Measurements from ENCODE around the gene RAB1A. TPM values are rescaled to one million over a fixed set of nuclear protein-coding genes. Genes with fewer than 3 reads are reported as not detected.

RAB1A gene
- total RNA-seq, 1 donor from 2014 or later = 89.9 TPM

DNA sequence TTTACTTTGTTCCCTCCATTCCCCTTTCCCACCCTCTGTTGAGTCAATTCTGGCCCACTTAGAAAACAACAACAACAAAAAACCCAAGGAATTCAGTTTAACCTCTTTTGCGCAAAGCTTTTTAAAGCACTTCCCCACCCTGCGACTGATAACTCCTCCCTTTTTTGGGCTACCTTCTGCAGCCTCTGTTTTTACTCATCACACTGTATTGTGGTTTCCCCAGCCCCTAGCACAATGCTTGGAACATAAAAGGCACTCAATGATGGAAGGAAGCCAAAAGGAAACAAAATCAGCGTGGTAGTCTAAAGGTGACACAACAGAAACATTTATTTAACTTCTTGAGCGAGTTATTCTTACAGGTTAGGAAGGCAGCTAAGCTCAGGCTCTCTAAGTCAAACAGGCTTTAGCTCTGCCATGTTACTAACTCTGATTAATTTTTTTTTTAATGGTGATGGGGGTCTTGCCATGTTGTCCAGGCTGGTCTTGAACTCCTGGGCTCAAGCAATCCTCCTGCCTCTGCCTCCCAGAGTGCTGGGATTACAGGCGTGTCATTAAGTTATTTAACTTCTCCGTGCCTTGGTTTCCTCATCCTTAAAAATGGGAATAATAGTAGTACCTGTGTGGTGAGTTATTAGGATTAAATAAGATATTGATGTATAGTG is 72.4 kb downstream of the RAB1A start:
- TF ChIP-seq, protein P1, sequence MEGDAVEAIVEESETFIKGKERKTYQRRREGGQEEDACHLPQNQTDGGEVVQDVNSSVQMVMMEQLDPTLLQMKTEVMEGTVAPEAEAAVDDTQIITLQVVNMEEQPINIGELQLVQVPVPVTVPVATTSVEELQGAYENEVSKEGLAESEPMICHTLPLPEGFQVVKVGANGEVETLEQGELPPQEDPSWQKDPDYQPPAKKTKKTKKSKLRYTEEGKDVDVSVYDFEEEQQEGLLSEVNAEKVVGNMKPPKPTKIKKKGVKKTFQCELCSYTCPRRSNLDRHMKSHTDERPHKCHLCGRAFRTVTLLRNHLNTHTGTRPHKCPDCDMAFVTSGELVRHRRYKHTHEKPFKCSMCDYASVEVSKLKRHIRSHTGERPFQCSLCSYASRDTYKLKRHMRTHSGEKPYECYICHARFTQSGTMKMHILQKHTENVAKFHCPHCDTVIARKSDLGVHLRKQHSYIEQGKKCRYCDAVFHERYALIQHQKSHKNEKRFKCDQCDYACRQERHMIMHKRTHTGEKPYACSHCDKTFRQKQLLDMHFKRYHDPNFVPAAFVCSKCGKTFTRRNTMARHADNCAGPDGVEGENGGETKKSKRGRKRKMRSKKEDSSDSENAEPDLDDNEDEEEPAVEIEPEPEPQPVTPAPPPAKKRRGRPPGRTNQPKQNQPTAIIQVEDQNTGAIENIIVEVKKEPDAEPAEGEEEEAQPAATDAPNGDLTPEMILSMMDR (IDR thresholded peaks at IDR 0.05; ENCODE audit: insufficient read depth, low read length, poor library complexity, severe bottlenecking) = no peak

GRCh38 chr2:65057054-65057375 is 72.9 kb downstream of the RAB1A start:
- Histone ChIP-seq H3K4me3 (ENCODE audit: low read depth, low read length) (peak overlapping the region; percentile 51), H3K27me3 (ENCODE audit: control insufficient read depth, insufficient read depth, low read length) (no peaks in the 10 kb centered on the region), H3K36me3 (ENCODE audit: control insufficient read depth, insufficient read depth, low read length) (no peaks in the 10 kb centered on the region)
- TF ChIP-seq, protein P1 (IDR thresholded peaks at IDR 0.05; ENCODE audit: insufficient read depth, low read length, poor library complexity, severe bottlenecking) = no peak
- no peak for DNase-seq (ENCODE audit: low read depth)

More for the DNA sequence above, 72.4 kb downstream of the RAB1A start:
- no peak for DNase-seq (ENCODE audit: low read depth)
- Histone ChIP-seq H3K27me3 (ENCODE audit: control insufficient read depth, insufficient read depth, low read length) (no peaks in the 10 kb centered on the region), H3K4me3 (ENCODE audit: low read depth, low read length) (peak overlapping the region; percentile 51), H3K36me3 (ENCODE audit: control insufficient read depth, insufficient read depth, low read length) (no peaks in the 10 kb centered on the region)

GRCh38 chr2:65056215-65057053 is 73.5 kb downstream of the RAB1A start, which contains the start of gene CEP68:
TSS of gene CEP68 (plus strand) at chr2:65056416. CDS start at chr2:65069445, 13,029 bp downstream.
- Histone ChIP-seq H3K36me3 (ENCODE audit: control insufficient read depth, insufficient read depth, low read length) (no peaks in the 10 kb centered on the region), H3K27me3 (ENCODE audit: control insufficient read depth, insufficient read depth, low read length) (no peaks in the 10 kb centered on the region), H3K4me3 (ENCODE audit: low read depth, low read length) (peak within 1 kb of the TSS; percentile 51)
- peak; percentile 90 for DNase-seq (ENCODE audit: low read depth)
- TF ChIP-seq, protein P1 (IDR thresholded peaks at IDR 0.05; ENCODE audit: insufficient read depth, low read length, poor library complexity, severe bottlenecking) = no peak

DNA sequence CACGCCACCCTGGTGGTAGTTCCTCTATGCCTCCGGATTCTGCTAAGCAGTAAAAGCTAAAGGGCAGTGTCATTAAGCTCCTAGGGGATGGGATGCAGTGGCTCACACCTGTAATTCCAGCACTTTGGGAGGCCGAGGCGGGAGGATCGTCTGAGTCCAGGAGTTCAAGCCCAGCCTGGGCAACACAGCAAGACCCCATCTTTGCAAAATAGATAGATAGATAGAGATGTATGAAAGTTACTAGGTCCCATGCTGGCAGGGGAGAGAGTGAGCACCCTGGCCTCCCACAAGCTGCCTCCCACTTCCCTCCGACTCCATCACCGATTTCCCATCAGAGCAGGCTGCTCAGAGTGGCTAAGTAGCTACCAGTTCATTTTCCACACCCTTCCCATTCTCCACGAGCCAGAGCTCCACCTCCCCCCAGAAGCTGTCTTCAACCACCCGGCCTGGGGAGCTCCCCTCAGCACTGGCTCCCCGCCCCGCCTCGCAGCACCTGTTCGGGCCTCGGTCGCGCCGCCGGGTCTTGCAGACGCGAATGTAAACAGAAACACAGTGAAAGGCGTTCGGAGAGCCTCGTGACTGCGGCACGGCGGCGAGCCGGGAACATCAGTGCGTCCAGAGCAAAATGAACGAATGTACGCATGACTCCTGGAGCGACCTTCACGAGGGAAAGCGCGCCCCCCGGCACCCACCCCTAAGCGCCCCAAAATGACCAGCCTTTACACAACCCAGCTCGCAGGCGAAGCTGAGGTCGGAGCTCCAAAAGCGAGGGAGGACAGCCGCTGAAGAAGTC is 74.3 kb downstream of the RAB1A start:
- Histone ChIP-seq H3K27me3 (ENCODE audit: control insufficient read depth, insufficient read depth, low read length) (no peaks in the 10 kb centered on the region), H3K36me3 (ENCODE audit: control insufficient read depth, insufficient read depth, low read length) (no peaks in the 10 kb centered on the region), H3K4me3 (ENCODE audit: low read depth, low read length) (peak overlapping the region; percentile 51)
- TF ChIP-seq, protein P1 (IDR thresholded peaks at IDR 0.05; ENCODE audit: insufficient read depth, low read length, poor library complexity, severe bottlenecking) = no peak
- no peak for DNase-seq (ENCODE audit: low read depth)

- TF ChIP-seq, protein P1 (IDR thresholded peaks at IDR 0.05; ENCODE audit: insufficient read depth, low read length, poor library complexity, severe bottlenecking) = no peak
- no peak for DNase-seq (ENCODE audit: low read depth)
- Histone ChIP-seq H3K27me3 (ENCODE audit: control insufficient read depth, insufficient read depth, low read length) (no peaks in the 10 kb centered on the region), H3K36me3 (ENCODE audit: control insufficient read depth, insufficient read depth, low read length) (no peaks in the 10 kb centered on the region), H3K4me3 (ENCODE audit: low read depth, low read length) (no peak overlapping the region)
These were observed 75.0 kb downstream of the RAB1A start for GRCh38 chr2:65054749-65055421.
